ENCODE results near the gene COLEC11.
"Not testable (repeated sequence)": the region's sequence is repeated elsewhere in the genome, so short reads cannot be mapped to it uniquely, and the experiment has no call there.

Gene COLEC11

DNA sequence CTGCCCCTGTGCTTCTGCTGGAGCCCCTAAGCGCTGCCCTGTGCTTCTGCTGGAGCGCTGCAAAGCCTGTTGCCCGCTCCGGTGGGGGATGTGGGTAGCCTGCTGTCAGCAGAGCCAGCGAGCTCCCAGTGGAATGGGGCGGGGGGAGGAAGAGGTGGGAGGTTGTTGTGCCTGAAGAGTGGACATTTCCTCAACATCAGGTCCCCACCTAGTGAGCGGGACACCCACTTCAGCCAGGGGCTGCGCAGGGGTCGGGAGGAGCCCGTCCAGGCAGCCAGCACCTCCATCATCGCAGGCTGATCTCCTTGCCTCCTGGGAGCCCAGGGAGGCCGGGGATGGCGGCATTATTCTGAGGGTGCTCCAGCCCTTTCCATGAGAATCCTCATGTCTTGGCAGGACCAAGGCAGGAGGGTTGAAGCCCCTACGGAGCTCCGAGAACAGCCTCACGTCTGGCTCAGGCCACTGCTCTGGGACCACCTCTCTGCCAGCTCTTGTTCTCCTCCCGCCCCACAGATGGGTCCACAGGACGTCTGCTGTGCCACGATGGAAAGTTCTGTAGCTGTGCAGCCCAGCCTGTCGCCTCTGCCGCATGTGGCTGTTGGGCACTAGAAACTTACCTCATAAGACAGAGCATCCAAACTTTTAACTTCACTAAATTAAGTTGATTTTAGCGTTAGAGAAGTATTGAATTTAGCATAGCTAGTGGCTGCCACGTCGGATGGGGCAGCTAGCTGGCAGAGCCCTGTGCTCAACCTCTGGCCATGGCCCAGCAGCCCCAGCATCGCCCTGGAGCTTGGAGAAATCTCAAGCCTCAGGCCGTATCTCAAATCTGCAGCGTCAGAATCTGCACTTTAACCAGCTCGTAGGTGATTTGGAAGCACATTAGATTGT is 61.2 kb downstream of the COLEC11 start:
- DNase-seq, result no peak

GRCh38 chr2:3656762-3657721 is 62.1 kb downstream of the COLEC11 start:
- peak; percentile 28 for DNase-seq

- DNase-seq, result no peak
Measured at GRCh38 chr2:3657881-3658280, 63.0 kb downstream of the COLEC11 start, which contains the start of gene ALLC. TSS of gene ALLC (plus strand) at chr2:3658200. CDS start at chr2:3671158, 12,958 bp downstream.

GRCh38 chr2:3659447-3660432 is 64.8 kb downstream of the COLEC11 start:
- no peak for DNase-seq

GRCh38 chr2:3660640-3661039 is 65.7 kb downstream of the COLEC11 start:
- DNase-seq, result not testable (repeated sequence)

DNA sequence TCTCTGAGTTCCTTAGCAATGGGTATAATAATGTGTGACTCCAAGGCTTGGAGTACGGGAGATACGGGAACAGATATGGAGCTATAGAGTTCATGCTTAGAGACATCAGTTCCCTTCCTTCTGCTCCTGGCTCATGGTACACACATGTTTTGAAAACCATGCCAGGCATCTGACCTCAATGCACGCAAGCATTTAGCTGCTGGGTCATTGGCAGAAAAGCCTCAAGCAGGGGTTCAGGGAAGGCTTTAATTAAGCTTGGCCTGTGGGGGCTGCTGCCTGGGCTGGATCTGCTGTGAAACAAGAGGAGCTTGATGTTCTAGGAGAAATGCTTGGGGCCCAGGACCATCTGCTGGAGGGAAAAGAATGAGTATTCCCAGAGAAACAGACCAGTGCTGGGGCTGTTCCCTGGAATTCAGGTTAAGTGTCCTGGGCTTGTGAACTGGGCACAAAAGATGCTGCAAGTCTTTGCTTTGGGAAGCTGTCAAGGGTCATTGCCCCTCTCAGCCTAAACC is 66.3 kb downstream of the COLEC11 start:
- no peak for DNase-seq

DNA sequence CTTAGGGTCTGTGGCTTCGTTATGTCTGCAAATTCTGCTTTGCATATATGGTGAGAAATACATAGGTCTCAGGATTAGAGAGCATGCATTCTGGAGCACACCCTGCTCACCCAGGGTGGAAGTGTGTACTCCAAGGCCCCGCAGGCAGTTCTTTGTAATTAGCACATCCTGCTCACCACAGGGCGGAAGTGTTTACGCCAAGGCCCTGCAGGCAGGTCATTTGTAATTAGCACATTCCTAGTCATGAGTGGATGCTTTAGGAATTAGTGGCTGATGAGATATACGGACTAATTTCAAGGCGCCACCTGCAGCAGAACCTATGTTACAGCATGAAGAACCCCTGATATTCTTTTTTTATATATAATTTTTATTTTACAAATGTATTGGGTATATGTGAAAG is 67.3 kb downstream of the COLEC11 start:
- DNase-seq, result no peak

- no peak for DNase-seq
Measured at GRCh38 chr2:3664118-3664517, 69.2 kb downstream of the COLEC11 start.

- no peak for DNase-seq
Measured at GRCh38 chr2:3664925-3665324, 70.0 kb downstream of the COLEC11 start.

DNA sequence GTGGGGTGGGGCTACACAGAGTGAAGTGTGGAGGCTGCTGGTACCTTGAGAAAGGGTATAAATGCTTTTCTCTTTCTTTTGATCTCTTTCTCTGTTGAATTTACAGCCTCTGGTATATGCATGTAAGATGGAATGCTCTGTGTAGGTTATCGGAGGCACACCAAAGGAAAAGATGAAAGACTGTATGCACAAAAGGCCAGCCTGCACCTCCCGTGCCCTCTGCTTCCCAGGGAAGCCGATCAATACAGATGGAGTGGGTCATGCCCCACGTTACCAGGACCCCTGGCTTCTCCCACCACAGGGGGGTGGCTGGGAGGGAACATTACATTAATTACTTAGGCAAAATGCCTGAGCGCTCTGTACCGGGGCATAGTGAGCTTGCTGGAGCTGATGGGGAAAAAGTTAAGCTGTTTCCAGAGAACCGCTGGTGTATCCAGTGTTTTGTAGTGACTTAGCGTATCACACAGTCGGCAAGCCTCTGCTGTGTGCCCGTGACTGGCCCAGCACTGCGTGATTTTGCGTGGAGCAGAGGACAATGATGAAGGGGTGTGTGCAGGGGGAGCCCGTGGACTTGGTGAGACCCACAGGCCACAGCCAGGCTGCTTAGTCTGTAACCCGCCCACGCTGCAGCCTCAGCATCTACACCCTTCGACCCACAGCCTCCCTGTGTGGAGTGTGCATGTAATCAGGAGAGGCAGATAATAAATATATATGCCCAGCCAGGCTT is 71.1 kb downstream of the COLEC11 start:
- DNase-seq, result no peak

- DNase-seq, result no peak
Measured at GRCh38 chr2:3666613-3666975, 71.7 kb downstream of the COLEC11 start.

- no peak for DNase-seq
Measured at GRCh38 chr2:3667151-3667631, 72.3 kb downstream of the COLEC11 start.

DNA sequence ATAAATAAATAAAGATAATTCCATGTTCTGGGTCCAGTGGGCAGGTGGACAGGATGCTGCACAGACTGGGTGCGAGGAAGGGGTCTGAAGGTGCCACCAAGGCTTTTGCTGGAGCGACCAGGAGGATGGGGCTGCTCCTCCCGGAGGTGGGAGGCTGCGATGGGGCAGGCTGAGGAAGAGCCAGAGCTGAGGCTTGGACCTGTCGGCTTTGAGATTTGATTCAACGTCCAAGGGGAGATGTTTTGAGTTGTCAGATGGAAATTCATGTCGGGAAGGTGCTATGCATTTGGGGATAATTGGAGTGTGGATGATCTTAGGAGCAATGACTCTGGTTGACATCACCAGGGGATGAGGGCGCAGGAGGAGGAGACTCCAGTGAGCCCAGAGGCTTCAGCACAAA is 74.7 kb downstream of the COLEC11 start:
- no peak for DNase-seq

- DNase-seq, result no peak
Measured at GRCh38 chr2:3670376-3670775, 75.5 kb downstream of the COLEC11 start.

GRCh38 chr2:3670941-3671340 is 76.0 kb downstream of the COLEC11 start:
- no peak for DNase-seq

DNA sequence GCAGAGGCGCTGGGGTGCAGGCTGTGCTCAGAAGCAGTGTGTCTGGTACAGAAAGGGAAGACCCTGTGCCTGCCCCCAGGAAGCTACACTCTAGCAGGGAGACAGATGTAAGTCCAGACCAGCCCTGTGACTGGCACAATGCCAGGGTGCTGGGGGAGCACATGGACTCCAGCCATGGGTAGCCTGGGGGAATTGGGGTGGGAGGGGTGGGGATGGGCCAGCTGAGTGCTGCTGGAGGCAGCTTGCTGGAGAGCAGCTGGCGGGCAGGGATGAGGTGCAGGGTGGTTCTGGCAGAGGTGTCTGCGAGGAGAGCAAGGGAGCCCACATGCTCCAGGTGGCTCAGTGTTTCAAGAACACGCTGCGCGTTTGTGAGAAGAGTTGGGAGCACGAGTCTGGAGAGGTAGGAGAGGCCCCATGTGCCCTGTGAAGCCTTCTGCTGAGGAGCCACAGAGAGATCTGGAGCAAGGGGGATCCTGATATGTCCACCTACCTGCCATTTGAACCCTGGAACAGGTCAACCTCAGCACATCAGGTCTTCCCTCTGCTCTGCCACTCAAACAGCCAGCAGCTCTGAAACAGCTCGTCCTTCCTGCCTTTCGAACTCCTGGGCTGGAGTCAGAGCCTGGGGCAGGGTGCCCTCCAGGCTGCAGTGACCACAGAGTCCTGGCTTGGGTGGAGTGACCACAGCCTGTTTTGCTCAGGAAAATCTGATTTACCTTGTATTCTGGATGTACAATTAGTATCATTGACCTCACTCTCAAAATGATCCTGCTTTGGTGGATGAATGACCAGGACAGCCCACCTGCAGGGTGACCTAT is 78.2 kb downstream of the COLEC11 start:
- no peak for DNase-seq

GRCh38 chr2:3674066-3674845 is 79.3 kb downstream of the COLEC11 start:
- no peak for DNase-seq

- no peak for DNase-seq
Measured at GRCh38 chr2:3675687-3676086, 80.8 kb downstream of the COLEC11 start.

DNA sequence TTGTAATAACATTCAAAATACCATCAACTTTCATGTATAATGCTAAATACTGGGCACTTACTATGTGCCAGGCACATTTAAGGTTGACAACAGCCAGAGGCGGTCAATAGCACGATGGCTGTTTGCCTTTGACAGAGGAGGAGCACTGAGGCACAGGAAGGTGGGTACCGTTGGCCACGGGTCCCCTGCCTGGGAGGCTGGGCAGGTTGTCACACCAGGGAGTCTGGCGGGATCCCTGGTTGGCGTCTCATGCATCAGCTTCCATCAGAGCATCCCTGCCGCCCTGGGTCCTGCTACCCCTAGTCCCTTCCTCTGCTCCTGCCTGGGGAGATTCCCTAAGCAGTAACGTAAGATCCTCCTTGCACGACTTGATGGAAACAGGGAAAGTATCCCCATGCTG is 82.5 kb downstream of the COLEC11 start:
- DNase-seq, result no peak
